ENCODE results near the gene SGCD. TPM values are rescaled to one million over a fixed set of nuclear protein-coding genes. Genes with fewer than 3 reads are reported as not detected.

The SGCD gene
- total RNA-seq, 1 donor from 2014 or later: 6.0 TPM

- ATAC-seq: no peak
- DNase-seq: no peak
Observed at GRCh38 chr5:156560002-156560401, 233.0 kb downstream of the SGCD start.

GRCh38 chr5:156561651-156562050, 234.7 kb downstream of the SGCD start:
- DNase-seq (no peak), ATAC-seq (no peak)
- Histone ChIP-seq H3K36me3 (no peaks in the 10 kb centered on the region), H3K27me3 (ENCODE audit: low read depth) (no peaks in the 10 kb centered on the region), H3K4me3 (no peak overlapping the region), H3K27ac (no peak overlapping the region), H3K9me3 (no peaks in the 10 kb centered on the region), H3K4me1 (no peaks in the 10 kb centered on the region)
- TF ChIP-seq, protein P1, sequence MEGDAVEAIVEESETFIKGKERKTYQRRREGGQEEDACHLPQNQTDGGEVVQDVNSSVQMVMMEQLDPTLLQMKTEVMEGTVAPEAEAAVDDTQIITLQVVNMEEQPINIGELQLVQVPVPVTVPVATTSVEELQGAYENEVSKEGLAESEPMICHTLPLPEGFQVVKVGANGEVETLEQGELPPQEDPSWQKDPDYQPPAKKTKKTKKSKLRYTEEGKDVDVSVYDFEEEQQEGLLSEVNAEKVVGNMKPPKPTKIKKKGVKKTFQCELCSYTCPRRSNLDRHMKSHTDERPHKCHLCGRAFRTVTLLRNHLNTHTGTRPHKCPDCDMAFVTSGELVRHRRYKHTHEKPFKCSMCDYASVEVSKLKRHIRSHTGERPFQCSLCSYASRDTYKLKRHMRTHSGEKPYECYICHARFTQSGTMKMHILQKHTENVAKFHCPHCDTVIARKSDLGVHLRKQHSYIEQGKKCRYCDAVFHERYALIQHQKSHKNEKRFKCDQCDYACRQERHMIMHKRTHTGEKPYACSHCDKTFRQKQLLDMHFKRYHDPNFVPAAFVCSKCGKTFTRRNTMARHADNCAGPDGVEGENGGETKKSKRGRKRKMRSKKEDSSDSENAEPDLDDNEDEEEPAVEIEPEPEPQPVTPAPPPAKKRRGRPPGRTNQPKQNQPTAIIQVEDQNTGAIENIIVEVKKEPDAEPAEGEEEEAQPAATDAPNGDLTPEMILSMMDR (IDR thresholded peaks at IDR 0.05): no peak
- intact Hi-C loops (cut with DNase I): no loop called here

More at GRCh38 chr5:156560002-156560401, 233.0 kb downstream of the SGCD start:
- no peaks in the 10 kb centered on the region for H3K27me3 ChIP-seq (ENCODE audit: low read depth)
- intact Hi-C loops (cut with DNase I): no loop called here
- H3K27ac ChIP-seq: no peak overlapping the region
- H3K36me3 ChIP-seq: no peaks in the 10 kb centered on the region
- no peaks in the 10 kb centered on the region for H3K9me3 ChIP-seq
- TF ChIP-seq, protein P1 (IDR thresholded peaks at IDR 0.05): no peak
- H3K4me1 ChIP-seq: no peaks in the 10 kb centered on the region
- no peak overlapping the region for H3K4me3 ChIP-seq

DNA sequence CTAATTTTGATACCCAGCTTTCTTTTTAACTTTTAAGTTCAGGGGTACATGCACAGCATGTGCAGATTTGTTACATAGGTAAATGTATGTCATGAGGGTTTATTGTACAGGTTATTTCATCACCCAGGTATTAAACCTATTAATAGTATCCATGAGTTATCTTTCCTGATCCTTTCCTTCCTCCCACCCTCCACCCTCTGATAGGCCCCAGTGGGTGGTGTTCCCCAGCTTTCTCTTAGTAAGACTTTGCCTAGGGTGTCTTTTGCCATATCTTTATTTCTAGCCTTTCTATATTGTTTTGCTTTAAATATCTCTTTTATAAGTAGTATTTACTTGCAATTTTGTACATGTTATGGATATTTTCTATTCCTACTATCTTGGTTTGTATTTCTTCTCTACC, 243.7 kb downstream of the SGCD start:
- TF ChIP-seq, protein P1 (IDR thresholded peaks at IDR 0.05): no peak
- intact Hi-C loops (cut with DNase I): no loop called here

GRCh38 chr5:156581725-156582124, 254.8 kb downstream of the SGCD start:
- intact Hi-C loops (cut with DNase I): no loop called here
- TF ChIP-seq, protein P1 (IDR thresholded peaks at IDR 0.05): no peak
- no peak overlapping the region for H3K27ac ChIP-seq

More for the DNA sequence above, 243.7 kb downstream of the SGCD start:
- DNase-seq (no peak), ATAC-seq (no peak)
- Histone ChIP-seq H3K9me3 (no peaks in the 10 kb centered on the region), H3K4me3 (no peak overlapping the region), H3K27me3 (ENCODE audit: low read depth) (no peaks in the 10 kb centered on the region), H3K36me3 (no peaks in the 10 kb centered on the region), H3K4me1 (no peaks in the 10 kb centered on the region), H3K27ac (no peak overlapping the region)

DNA sequence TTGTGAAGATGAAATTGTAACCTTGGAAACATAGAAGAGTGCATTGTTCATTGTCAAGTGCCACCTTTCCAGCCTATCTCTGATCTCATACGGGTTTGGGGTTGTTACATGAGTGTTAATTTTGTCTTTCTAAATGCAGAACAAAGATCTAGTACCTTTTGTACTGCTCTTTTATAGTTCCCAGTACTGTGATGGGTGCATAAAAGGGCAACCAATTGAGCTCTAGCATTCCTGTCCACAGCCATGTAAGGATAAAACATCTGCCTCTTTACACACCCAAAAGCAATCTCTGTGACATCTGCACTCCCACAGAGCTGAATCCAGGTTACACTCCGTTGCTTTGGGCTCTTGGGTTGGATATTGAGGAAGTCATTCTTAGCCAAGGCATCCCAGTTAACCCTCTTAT, 255.2 kb downstream of the SGCD start:
- intact Hi-C loops (cut with DNase I): no loop called here
- Histone ChIP-seq H3K4me1 (no peaks in the 10 kb centered on the region), H3K36me3 (no peaks in the 10 kb centered on the region), H3K27me3 (ENCODE audit: low read depth) (no peaks in the 10 kb centered on the region), H3K9me3 (no peaks in the 10 kb centered on the region), H3K4me3 (no peak overlapping the region), H3K27ac (no peak overlapping the region)
- TF ChIP-seq, protein P1 (IDR thresholded peaks at IDR 0.05): no peak
- DNase-seq (no peak), ATAC-seq (no peak)

More at GRCh38 chr5:156581725-156582124, 254.8 kb downstream of the SGCD start:
- Histone ChIP-seq H3K4me1 (no peaks in the 10 kb centered on the region), H3K27me3 (ENCODE audit: low read depth) (no peaks in the 10 kb centered on the region), H3K9me3 (no peaks in the 10 kb centered on the region), H3K36me3 (no peaks in the 10 kb centered on the region), H3K4me3 (no peak overlapping the region)
- ATAC-seq: no peak
- no peak for DNase-seq

DNA sequence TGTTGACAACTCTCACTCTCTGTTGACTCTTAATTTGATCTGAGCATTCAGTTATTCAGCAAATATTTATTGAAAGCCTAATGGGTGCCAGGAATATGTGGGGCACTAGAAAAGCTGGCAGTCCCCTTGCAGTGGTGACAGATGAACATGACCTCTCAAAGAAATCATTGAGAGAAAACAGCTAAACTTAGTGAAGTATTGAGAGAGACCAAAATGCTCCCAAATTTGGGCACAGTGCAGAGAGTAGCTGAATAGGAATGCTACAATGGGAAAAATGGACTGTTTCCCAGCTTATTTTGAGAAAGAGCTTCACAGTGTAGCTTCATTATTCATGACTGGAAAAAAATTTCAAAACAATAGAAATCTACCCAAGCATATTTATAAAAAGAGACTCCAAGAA, 257.9 kb downstream of the SGCD start:
- Histone ChIP-seq H3K27ac (no peak overlapping the region), H3K4me1 (no peaks in the 10 kb centered on the region), H3K36me3 (no peaks in the 10 kb centered on the region), H3K4me3 (no peak overlapping the region), H3K9me3 (no peaks in the 10 kb centered on the region), H3K27me3 (ENCODE audit: low read depth) (no peaks in the 10 kb centered on the region)
- TF ChIP-seq, protein P1 (IDR thresholded peaks at IDR 0.05): no peak
- DNase-seq (no peak), ATAC-seq (peak in 1 of 2 donors; percentile 23)
- intact Hi-C loops (cut with DNase I): no loop called here
